ENCODE data around the gene KRT75.

DNA sequence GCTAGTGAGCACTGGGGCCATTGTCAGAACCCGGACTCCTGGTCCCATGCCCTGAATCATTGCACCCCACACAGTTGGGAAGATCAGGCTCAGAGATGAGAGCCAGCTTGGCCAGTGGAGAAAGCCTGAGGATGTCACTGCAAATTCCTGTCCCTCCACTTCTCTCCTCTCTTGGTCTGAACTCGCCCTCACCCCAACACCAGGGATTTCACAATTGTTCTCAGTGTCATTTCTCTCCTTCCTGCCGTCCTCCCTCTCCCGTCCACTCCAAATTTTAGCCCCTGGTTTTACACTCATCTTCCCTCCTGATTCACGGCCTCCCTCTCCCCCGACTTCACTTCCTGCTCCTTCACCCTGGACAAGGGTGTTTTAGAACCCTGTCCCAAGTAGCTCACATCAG, 11.1 kb downstream of the KRT75 start:
- no peak for TF ChIP-seq POLR2A (IDR thresholded peaks at IDR 0.05)
- TF ChIP-seq POLR2AphosphoS5 (IDR thresholded peaks at IDR 0.05) = no peak
- no peak for TF ChIP-seq EP300 (IDR thresholded peaks at IDR 0.05)
- TF ChIP-seq, protein P1, sequence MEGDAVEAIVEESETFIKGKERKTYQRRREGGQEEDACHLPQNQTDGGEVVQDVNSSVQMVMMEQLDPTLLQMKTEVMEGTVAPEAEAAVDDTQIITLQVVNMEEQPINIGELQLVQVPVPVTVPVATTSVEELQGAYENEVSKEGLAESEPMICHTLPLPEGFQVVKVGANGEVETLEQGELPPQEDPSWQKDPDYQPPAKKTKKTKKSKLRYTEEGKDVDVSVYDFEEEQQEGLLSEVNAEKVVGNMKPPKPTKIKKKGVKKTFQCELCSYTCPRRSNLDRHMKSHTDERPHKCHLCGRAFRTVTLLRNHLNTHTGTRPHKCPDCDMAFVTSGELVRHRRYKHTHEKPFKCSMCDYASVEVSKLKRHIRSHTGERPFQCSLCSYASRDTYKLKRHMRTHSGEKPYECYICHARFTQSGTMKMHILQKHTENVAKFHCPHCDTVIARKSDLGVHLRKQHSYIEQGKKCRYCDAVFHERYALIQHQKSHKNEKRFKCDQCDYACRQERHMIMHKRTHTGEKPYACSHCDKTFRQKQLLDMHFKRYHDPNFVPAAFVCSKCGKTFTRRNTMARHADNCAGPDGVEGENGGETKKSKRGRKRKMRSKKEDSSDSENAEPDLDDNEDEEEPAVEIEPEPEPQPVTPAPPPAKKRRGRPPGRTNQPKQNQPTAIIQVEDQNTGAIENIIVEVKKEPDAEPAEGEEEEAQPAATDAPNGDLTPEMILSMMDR (IDR thresholded peaks at IDR 0.05) = no peak
